HFFc6 (cell line): ENCODE results near the gene WDR54. TPM values are rescaled to one million over a fixed set of nuclear protein-coding genes. Genes with fewer than 3 reads are reported as not detected.
A peak's percentile ranks its signal among the peaks of the same experiment; 100 is the strongest.

Source experiments
- DNase-seq: peaks from one replicate; pipeline ENCODE4 v3.0.0-alpha.2; 2018
- H3K27ac Mint-ChIP-seq: 2 replicates; pipeline ENCODE4 v1.8.0; 2020; ENCODE audit warnings: mild to moderate bottlenecking, mixed read lengths
- H3K27me3 Mint-ChIP-seq: 2 replicates; pipeline ENCODE4 v1.8.0; 2021; ENCODE audit warnings: mild to moderate bottlenecking, moderate library complexity, mixed read lengths; ENCODE audit not compliant: insufficient read depth
- H3K36me3 Mint-ChIP-seq: 2 replicates; pipeline ENCODE4 v1.8.0; 2021; ENCODE audit warnings: low read depth, mixed read lengths
- H3K4me1 Mint-ChIP-seq: 2 replicates; pipeline ENCODE4 v1.8.0; 2020; ENCODE audit warnings: low read depth, mixed read lengths
- H3K4me3 Mint-ChIP-seq: 2 replicates; pipeline ENCODE4 v1.8.0; 2020; ENCODE audit warnings: mild to moderate bottlenecking, moderate library complexity, mixed read lengths
- H3K9me3 Mint-ChIP-seq: 2 replicates; pipeline ENCODE4 v1.8.0; 2020; ENCODE audit warnings: mild to moderate bottlenecking, mixed read lengths
- total RNA-seq, 6 experiments: library from RNA; stranded (reverse); fragmentation: NEBNext Ultra II Directional; extraction: Animal tissue kit (Norgen Biotek cat#: 25700); gene quantifications; 2 replicates in 1 of 6; 3 replicates in 5 of 6; pipeline ENCODE4 v1.2.3, GENCODE V29; 2021
- TF ChIP-seq, protein P1 (sequence below): fragments of 200-600 bp; sonication (generic); IDR thresholded peaks from 2 replicates; pipeline ENCODE4 v1.5.0; 2021; ENCODE audit warnings: antibody characterized with exemption, mild to moderate bottlenecking

Gene WDR54
- total RNA-seq, 6 experiments from 2014 or later, result 30.7 to 37.7 (median 33.4) TPM

GRCh38 chr2:74428675-74429074, 7.1 kb downstream of the WDR54 start:
- H3K4me3 Mint-ChIP-seq, result no peak overlapping the region
- peaks cover 19% of the 10 kb centered on the region for H3K36me3 Mint-ChIP-seq
- H3K27ac Mint-ChIP-seq, result 0 out of 2 replicates have a peak overlapping the region, but pooled peaks have one; percentile 10
- H3K27me3 Mint-ChIP-seq, result no peaks in the 10 kb centered on the region; the same call in 1 of the 2 replicates
- peaks cover 21% of the 10 kb centered on the region for H3K4me1 Mint-ChIP-seq
- TF ChIP-seq, protein P1, sequence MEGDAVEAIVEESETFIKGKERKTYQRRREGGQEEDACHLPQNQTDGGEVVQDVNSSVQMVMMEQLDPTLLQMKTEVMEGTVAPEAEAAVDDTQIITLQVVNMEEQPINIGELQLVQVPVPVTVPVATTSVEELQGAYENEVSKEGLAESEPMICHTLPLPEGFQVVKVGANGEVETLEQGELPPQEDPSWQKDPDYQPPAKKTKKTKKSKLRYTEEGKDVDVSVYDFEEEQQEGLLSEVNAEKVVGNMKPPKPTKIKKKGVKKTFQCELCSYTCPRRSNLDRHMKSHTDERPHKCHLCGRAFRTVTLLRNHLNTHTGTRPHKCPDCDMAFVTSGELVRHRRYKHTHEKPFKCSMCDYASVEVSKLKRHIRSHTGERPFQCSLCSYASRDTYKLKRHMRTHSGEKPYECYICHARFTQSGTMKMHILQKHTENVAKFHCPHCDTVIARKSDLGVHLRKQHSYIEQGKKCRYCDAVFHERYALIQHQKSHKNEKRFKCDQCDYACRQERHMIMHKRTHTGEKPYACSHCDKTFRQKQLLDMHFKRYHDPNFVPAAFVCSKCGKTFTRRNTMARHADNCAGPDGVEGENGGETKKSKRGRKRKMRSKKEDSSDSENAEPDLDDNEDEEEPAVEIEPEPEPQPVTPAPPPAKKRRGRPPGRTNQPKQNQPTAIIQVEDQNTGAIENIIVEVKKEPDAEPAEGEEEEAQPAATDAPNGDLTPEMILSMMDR, result no peak
- DNase-seq, result no peak
- H3K9me3 Mint-ChIP-seq, result no peaks in the 10 kb centered on the region

- no peaks in the 10 kb centered on the region for H3K9me3 Mint-ChIP-seq
- TF ChIP-seq, protein P1, result no peak
- H3K27me3 Mint-ChIP-seq, result no peaks in the 10 kb centered on the region; the same call in 1 of the 2 replicates
- no peak overlapping the region for H3K27ac Mint-ChIP-seq
- peaks cover 14% of the 10 kb centered on the region for H3K36me3 Mint-ChIP-seq
- DNase-seq, result no peak
- no peak overlapping the region for H3K4me3 Mint-ChIP-seq
- H3K4me1 Mint-ChIP-seq, result peaks cover 16% of the 10 kb centered on the region
Measured at GRCh38 chr2:74429487-74430451, 8.2 kb downstream of the WDR54 start.

- TF ChIP-seq, protein P1, result no peak
- Mint-ChIP-seq H3K36me3 (peaks cover 10% of the 10 kb centered on the region), H3K4me1 (peaks cover 11% of the 10 kb centered on the region; the same call in 1 of the 2 replicates), H3K27ac (no peak overlapping the region), H3K9me3 (no peaks in the 10 kb centered on the region), H3K27me3 (no peaks in the 10 kb centered on the region; the same call in 1 of the 2 replicates), H3K4me3 (no peak overlapping the region)
- no peak for DNase-seq
Measured at GRCh38 chr2:74430502-74430901, 9.0 kb downstream of the WDR54 start.

DNA sequence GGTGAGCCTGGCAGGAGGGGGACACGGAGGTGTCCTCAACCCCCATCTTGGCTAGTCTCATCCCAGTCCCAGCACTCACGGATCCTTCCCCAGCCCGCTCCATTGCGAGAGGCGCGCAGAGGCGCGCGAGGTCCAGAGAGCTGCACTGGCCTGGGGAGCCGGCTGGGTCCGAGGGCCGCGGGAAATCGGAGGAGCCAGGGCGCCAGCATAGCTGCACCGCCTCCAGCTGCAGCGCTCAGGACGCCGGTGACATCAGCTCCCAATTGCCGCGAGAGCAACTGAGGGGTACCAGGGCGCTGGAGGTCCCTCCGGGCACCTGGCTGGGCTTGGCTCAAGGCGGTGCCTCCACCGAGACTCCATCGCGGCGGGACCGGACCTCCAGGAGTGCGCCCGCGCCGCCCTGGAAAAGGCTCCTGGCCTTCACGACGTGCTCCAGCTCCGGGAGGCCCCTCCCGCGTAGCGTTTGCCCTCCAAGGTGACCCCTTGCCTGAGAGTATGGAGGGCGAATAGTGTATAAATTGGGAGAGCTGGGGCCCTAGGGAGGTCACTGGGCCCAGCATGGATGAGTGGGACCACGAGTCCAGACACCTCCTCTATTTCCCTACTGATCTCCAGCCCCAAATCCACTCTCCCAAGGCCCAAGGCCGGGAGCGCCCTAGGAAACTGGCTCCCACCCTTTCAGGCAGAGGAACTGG, 14.7 kb downstream of the WDR54 start:
- Mint-ChIP-seq H3K27me3 (no peaks in the 10 kb centered on the region; the same call in 1 of the 2 replicates), H3K27ac (no peak overlapping the region), H3K36me3 (no peaks in the 10 kb centered on the region), H3K9me3 (no peaks in the 10 kb centered on the region), H3K4me1 (peaks cover 41% of the 10 kb centered on the region), H3K4me3 (no peak overlapping the region)
- TF ChIP-seq, protein P1, result no peak
- no peak for DNase-seq

- Mint-ChIP-seq H3K36me3 (no peaks in the 10 kb centered on the region), H3K4me1 (peaks cover 41% of the 10 kb centered on the region), H3K27me3 (no peaks in the 10 kb centered on the region; the same call in 1 of the 2 replicates), H3K27ac (no peak overlapping the region), H3K4me3 (no peak overlapping the region), H3K9me3 (no peaks in the 10 kb centered on the region)
- TF ChIP-seq, protein P1, result no peak
- DNase-seq, result no peak
Measured at GRCh38 chr2:74436848-74437695, 15.5 kb downstream of the WDR54 start.
